ENCODE measurements around the gene GRIP1. TPM values are rescaled to one million over a fixed set of nuclear protein-coding genes. Genes with fewer than 3 reads are reported as not detected.

Gene GRIP1
- total and polyA plus RNA-seq, 10 of the 15 experiments (the other 5 are each of a cell fraction or from before 2014, with no cell fraction given): 0.05 to 0.85 (median 0.50) TPM; not detected in 7

- in situ Hi-C loops (cut with MboI) (no loop called here), intact Hi-C loops (cut with micrococcal nuclease; ENCODE audit: unreplicated experiment) (no loop called here)
- no peaks in the 10 kb centered on the region for H4K20me1 ChIP-seq (ENCODE audit: control insufficient read depth, insufficient read depth)
- H2AFZ ChIP-seq (ENCODE audit: control insufficient read depth, low read depth, low read length): no peak overlapping the region
- ChIA-PET RAD21 (ENCODE audit: unreplicated experiment) (no interaction called here), CTCF (no interaction called here), POLR2A (no interaction called here), SMC1A (ENCODE audit: uncharacterized antibody, unreplicated experiment) (no interaction called here)
- WGBS (ENCODE audit: insufficient coverage, insufficient replicate concordance, low lambda C conversion rate, missing lambda C conversion rate): 47% methylated on average over 2 of the region's 2 CpGs
- H3K4me3 ChIP-seq: no peak overlapping the region
- H3K27me3 ChIP-seq (replicated peaks in 1 of 2; ENCODE audit: control insufficient read depth in 2 of 2, insufficient read depth in 2 of 2, low read length in 1 of 2): peaks cover 1 to 4% of the 10 kb centered on the region in 2 experiments; a peak in 1 of 4 replicates
- no peak for DNase-seq (ENCODE audit: low read depth, low spot score)
- no peak overlapping the region for H3K4me2 ChIP-seq (ENCODE audit: control insufficient read depth, insufficient read depth)
- H3K9me3 ChIP-seq (replicated peaks; ENCODE audit: control insufficient read depth, insufficient read depth, low read length): no peaks in the 10 kb centered on the region
- H3K9ac ChIP-seq (ENCODE audit: control insufficient read depth, insufficient read depth, low read length): no peak overlapping the region
- TF ChIP-seq RELA (IDR thresholded peaks at IDR 0.05; ENCODE audit: borderline replicate concordance, partially characterized antibody) (no peak), WRNIP1 (IDR thresholded peaks at IDR 0.05; ENCODE audit: borderline replicate concordance, low read depth, low read length) (no peak), PML (IDR thresholded peaks at IDR 0.05; ENCODE audit: low read length) (no peak), MEF2B (IDR thresholded peaks at IDR 0.05; ENCODE audit: partially characterized antibody, poor library complexity, severe bottlenecking) (no peak), RFX5 (IDR thresholded peaks at IDR 0.05; ENCODE audit: low read depth, low read length) (no peak), ZNF592 (IDR thresholded peaks at IDR 0.05) (no peak), RAD51 (IDR thresholded peaks at IDR 0.05) (no peak), IKZF1 (conservative IDR thresholded peaks at IDR 0.05) (no peak), ZBTB4 (CRISPR knock-in tag; IDR thresholded peaks at IDR 0.05) (no peak), SMAD5 (IDR thresholded peaks at IDR 0.05; ENCODE audit: low read depth) (no peak)
- no peaks in the 10 kb centered on the region for H3K79me2 ChIP-seq (ENCODE audit: control insufficient read depth, insufficient read depth, low read length)
- ATAC-seq: no peak
- H3K36me3 ChIP-seq (ENCODE audit: control insufficient read depth in 2 of 2, insufficient read depth in 2 of 2, low read length in 1 of 2): no peaks in the 10 kb centered on the region
- no peak for FAIRE-seq
- H3K27ac ChIP-seq (ENCODE audit: control insufficient read depth, insufficient read depth): no peak overlapping the region
- BruUV-seq (replicated peaks): no TSS peak
- no peaks in the 10 kb centered on the region for H3K4me1 ChIP-seq (ENCODE audit: control insufficient read depth, insufficient read depth, low read length)
These were observed 45.1 kb upstream of the GRIP1 start for GRCh38 chr12:66724026-66724425.

All from GM12878 (cell line).